Body of pancreas (tissue), 4 donors: ENCODE measurements around the gene SNTB2.

Source experiments
- CTCF ChIP-seq, 7 experiments: fragments of 450-650 bp in 4 of 7; fragments of 200-600 bp in 3 of 7; sonication (generic) in 3 of 7; IDR thresholded peaks; one replicate each; pipeline ENCODE4 v1.5.1; 2016 to 2019; ENCODE audit warnings: antibody characterized with exemption in 7 of 7
- POLR2A ChIP-seq, 3 donors: fragments of 450-650 bp; IDR thresholded peaks; one replicate each; pipeline ENCODE4 v1.6.1; 2016; ENCODE audit warnings: antibody characterized with exemption in 3 of 3, mild to moderate bottlenecking in 2 of 3

- no peak for TF ChIP-seq POLR2A (IDR thresholded peaks at IDR 0.05)
- no peak for TF ChIP-seq CTCF (IDR thresholded peaks at IDR 0.05)
These were observed 15.5 kb upstream of the SNTB2 start for GRCh38 chr16:69171325-69172084.
